Spleen (tissue), 7 donors: ENCODE results near the gene MBNL2.

Experiments used
- CTCF ChIP-seq, 11 experiments: fragments of 200-600 bp in 7 of 11; fragments of 450-650 bp in 4 of 11; sonication (generic) in 4 of 11; IDR thresholded peaks in 8 of 11; conservative IDR thresholded peaks in 3 of 11; 1 replicate in 7 of 11; 2 replicates in 4 of 11; pipeline versions ENCODE4 v1.4.0 to v1.8.0; 2016 to 2021; ENCODE audit warnings: antibody characterized with exemption in 11 of 11, inconsistent platforms in 4 of 11, mild to moderate bottlenecking in 1 of 11
- POLR2A ChIP-seq, 3 donors: fragments of 450-650 bp; IDR thresholded peaks; one replicate each; pipeline ENCODE4 v1.5.1; 2017; ENCODE audit warnings: antibody characterized with exemption in 3 of 3, mild to moderate bottlenecking in 1 of 3
- donor health status: DM: no; HTN: no; CAD: no; lungs with moderate emphysema.
- donor health status: DM: no; HTN: no; CAD: no.
- donor health status: DM: no; HTN: no; CAD: no.

GRCh38 chr13:97430296-97430695 lies 208.2 kb downstream of the MBNL2 start:
- TF ChIP-seq CTCF (IDR thresholded peaks at IDR 0.05 in 8 of 11, conservative IDR thresholded peaks at IDR 0.05 in 3 of 11) (no peak), POLR2A (IDR thresholded peaks at IDR 0.05) (no peak)
